Measurements from ENCODE around the gene WDR37.
"Not testable (repeated sequence)": the region's sequence is repeated elsewhere in the genome, so short reads cannot be mapped to it uniquely, and the experiment has no call there.

Gene WDR37

DNA sequence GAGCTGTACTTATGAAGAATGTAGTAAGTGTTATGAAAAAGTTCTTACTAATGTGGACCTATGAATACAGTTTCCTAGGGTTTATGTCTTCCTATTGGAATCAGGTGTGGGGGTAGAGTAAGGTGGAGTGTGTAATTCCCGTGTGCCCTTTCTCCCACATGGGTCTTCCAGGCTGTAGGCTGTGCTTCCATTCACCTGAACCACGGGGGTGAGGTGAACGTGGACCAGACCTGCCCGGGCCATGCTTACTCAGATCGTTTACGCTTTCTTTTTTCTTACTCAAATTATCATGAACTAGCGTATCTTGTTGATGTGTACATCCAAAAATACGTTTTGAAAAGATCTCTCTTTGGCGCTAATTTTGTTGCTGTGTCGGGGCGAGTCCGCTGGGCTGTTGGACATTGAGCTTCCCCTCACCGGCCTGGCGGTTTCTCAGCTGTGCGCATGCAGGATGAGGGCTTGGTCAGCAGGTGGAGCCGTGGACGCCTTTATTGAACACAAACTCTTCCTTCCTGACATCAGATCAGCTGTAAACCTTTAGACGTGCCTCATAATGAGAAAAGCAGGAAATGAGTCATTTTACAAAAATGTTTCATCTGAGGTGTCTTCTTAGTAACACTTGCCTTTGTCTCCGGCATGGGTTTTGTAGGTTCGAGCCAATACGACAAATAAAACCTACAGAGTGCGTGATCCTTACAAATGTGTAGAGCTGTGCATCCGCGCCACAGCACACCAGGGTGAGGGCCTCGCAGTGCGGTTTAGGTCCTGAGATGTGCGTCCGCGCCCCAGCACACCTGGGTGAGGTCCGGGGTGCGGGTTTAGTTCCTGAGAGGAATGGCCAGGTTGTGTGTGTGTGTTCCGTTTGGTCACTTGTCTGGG, 53.8 kb downstream of the WDR37 start:
- DNase-seq, result no peak

DNA sequence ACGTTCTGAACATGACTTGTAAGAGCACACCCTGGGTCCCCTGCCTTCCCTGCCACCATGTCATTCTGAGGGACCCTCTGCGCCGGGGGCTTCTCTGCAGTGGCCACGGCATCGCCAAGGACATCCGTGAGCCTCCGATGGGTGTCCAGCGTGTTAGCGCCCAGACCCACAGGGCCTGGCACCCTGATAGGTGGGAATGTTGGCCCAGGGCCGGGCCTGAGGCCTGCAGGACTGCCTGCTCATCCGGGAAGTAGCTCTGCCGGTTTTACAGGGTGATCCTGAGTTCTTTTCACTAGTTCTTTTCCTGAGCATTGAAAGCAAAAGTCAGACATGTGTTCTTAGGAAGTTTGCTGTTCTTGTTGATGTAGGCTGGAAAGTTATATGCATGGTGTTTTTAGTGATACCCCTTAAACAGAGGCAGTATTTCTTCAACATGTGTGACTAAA, 54.5 kb downstream of the WDR37 start:
- DNase-seq, result no peak

DNA sequence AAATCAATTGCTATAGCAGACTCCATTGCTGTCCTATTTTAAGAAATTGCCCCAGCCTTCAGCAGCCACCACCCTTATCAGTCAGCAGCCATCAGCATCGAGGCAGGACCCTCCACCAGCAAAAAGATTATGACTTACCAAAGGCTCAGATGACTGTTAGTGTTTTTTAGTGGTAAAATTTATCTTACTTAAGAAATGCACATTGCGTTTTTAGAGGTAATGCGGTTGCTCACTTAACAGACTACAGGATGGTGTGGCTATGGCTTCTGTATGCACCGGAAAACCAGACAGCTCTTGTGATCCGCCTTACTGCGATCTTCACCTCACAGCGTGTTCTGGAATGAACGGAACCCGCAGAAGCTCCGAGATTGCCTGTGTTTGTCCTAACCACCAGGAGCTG, 58.1 kb downstream of the WDR37 start:
- DNase-seq, result no peak

DNA sequence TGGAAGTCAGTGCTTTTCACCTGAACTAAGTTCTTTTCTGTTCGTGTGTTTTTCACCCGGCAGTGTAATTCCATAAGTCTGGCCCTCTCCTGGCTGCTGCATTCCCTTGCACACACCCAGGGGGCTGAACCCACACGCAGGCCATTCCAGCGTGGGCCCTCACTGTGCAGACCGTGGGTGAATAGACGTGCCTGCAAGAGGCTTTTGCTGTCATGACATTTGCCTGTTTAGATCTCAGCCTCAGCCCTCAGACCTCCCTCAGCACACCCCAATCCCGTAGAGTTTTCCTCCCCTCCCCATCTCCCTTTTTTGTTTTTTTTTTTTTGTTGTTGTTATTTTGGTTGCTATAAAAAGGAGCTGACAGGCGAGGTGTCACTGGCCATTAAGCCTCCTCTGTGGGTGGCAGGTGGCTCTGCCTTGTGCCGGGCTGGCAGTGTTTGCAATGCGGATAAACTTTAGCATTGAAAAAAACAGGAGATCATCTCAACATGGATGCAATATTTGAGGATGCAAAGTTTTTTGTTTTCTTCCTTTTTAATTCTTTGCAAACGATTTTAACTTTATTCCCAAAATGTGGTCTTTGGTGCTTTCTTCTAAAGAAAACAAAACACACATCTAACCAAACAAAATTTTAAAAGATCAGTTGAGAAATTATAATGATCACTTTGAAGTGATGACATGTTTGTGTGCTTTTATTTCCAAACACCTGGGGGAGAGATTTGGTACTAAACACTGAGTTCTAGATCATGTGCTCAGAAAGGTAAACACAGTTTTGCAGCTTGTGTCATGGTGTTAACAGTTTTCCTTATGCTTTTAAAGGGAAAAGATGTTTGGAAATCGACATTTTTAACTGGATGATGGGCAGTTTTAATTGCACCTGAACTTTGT, 58.8 kb downstream of the WDR37 start:
- DNase-seq, result no peak

DNA sequence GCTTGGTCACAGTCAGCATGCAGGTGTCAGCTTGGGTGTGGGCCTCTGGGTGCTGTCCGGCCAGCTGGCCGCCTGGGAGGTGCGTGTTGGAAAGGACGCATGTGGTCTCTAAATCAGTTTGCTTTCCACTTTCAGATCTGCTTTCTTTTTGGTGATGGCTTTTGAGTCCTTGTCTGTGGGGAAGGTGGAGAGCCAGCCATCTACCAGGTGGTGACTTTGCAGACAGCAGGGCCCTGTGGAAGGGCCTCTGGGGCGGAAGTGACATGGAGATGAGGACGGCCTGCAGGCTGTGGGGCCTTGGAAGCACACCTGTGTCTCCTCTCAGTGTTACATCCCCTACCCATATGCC, 59.4 kb downstream of the WDR37 start:
- no peak for DNase-seq

DNA sequence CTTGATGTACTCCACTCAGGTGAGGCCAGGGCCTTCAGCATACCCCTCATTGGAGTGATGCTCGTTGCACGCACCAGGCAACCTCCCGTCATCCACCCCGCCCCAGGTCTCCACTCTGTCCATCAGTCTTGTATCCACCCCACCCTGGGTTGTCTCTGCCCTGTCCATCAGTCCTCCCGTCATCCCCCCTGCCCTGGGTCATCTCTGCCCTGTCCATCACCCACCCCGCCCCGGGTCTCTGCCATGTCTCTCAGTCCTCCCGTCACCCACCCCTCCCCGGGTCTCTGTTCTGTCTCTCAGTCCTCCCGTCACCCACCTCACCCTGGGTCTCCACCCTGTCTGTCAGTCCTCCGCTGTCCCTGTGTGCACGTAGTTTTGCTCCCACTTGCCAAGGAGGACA, 59.9 kb downstream of the WDR37 start:
- DNase-seq, result no peak

DNA sequence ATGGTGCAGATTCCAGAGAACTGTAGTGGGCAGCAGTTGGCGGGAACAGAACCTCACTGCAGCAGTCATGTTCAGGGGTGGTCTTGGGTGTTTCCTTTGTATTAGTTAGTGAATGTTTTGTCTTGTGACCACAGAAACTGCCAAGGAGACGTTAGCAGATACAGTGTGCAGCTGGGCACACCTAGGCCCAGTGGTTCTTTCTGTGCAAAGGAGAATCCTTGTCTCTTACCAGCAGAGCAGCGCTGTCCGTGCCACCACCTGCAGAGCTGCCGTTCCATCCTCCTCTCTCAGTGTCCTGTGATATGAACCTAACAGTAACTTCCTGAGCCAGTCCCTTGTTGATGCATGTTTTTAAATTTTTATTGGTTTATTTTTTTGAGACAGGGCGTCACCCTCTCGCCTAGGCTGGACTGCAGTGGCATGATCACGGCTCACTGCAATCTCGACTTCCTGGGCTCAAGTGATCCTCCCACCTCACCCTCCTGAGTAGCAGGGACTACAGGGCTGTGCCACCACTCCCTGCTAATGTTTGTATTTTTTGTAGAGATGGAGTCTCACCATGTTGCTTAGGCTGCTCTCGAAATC, 60.6 kb downstream of the WDR37 start:
- DNase-seq, result no peak

DNA sequence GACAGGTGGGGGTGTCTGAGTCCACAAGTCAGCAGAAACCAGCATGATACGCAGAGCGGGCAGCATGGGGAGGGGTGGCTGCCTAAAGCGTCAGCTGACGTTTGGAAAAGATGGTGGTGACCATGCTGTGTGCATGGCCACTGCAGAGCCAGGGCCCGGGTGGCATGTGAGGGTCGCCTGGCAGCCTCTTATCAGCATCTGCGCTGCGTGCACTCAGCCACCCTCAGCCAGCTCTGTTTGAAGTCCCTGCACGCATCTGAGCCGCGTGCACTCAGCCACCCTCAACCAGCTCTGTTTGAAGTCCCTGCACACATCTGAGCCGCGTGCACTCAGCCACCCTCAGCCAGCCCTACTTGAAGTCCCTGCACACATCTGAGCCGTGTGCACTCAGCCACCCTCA, 61.5 kb downstream of the WDR37 start:
- no peak for DNase-seq

DNA sequence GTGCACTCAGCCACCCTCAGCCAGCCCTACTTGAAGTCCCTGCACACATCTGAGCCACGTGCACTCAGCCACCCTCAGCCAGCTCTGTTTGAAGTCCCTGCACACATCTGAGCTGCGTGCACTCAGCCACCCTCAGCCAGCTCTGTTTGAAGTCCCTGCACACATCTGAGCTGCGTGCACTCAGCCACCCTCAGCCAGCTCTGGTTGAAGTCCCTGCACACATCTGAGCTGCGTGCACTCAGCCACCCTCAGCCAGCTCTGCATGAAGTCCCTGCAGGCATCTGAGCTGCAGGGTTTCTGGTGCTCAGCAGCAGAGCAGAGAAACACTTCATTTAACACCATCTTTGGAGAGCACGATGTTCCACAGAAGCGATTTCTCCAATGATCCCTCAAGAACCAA, 62.1 kb downstream of the WDR37 start:
- not testable (repeated sequence) for DNase-seq

DNA sequence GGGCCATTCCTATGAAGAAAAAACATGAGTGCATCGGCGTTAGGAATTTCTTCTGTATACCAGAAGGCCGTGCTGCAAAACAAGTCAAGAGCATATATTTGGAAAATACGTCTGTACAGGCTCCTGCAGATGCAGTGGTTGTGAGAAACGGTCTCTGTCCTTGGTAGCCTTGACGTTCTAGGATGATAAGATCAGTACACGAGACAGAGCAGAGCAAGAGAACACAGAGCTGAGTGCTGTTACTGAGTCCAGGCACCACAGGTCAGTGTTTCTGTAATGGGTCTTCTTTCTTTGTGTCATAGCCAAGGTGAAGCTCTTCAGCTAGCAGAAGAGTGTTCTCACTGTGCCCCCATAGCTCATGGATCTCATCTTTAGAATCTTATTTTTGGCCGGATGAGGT, 62.8 kb downstream of the WDR37 start:
- no peak for DNase-seq

DNA sequence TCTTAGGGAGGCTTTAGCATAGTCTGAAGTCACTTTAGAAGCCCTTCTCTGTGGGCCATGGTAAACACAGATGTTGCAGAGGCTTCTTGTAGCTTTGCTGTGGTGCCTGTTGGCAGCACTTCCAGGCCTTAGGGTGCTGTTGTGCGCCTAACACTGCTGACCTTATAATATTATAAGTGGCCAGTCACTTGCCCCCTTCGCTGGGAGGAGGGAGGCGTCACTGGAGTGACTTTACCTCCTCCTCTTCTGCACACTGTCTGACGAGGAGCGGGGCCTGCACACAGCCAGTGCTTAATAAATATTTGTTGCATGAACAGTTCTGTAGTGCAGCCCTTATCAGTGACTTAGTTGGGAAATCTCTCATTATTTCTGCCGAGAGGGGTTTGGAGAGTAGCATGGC, 63.3 kb downstream of the WDR37 start:
- DNase-seq, result no peak

DNA sequence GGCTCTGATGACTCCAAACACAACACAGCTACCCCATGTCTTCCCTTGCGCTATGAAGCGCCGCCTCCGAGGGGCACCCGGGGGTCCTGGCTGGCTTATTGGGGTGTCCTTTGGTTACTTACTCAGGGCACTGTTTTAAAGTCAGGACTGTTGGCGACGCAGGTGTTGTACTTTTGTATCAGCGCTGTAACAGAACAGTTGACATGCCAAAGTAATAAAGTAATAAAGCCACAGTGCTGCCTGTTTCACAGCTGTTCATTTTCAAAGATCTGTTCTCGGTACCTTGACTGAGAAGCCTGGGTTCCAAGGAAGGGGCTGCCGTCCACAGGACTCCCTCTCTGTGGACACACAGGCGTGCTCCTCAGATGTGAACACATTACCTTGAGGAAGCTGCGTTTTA, 64.1 kb downstream of the WDR37 start:
- no peak for DNase-seq

DNA sequence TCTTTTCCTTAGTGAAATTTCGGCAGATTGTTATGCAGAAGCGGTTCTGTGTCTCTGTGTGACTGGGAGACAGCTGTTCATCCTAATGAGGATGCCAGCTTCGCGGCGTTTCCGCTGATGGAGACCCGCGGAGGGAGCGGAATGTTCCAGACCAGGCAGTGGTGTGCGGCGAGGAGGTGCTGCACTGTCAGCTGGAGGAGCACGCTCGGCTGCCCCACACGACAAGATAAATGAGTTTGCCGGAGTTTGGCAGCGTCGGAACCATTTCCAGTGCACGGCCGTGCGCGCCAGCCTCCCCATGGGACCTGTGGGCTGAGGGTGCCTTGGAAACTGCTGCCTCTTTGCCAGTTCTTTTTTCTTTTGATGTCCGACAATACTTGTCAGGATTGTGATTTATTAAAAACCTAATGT, 64.6 kb downstream of the WDR37 start:
- DNase-seq, result no peak

DNA sequence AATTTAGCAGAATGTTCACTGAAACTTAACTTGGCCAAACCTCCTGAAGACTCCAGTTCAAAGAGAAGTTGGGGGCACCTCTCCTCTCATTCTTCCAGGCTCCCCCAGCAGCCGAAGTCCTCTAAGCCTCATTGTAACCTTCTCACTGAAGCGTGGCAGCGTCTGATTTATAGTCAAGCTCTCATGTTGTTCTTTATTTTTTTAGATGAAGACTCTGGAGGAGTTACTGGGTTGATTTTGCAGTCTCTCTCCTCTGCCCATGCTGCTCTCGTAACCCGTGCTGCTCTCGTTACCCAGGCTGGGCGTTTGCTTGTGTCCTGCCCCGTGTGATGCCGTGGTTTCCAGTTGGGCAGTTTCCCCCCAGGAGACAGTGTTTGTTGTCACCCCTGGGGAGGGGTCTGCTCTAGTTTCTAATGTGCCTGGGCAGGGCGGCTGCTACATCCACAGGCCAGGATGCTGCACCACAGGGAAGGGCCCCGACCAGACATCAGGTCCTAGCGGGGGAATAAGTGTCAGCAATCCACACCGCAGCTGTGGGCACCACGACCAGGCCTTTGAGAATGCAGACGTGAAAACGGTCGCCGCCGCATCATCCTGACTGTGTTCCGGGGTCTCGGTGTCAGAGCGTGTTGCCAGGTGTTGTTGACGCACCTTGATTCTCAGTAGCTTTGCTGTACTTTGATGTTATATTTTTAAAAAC, 65.2 kb downstream of the WDR37 start:
- DNase-seq, result no peak

DNA sequence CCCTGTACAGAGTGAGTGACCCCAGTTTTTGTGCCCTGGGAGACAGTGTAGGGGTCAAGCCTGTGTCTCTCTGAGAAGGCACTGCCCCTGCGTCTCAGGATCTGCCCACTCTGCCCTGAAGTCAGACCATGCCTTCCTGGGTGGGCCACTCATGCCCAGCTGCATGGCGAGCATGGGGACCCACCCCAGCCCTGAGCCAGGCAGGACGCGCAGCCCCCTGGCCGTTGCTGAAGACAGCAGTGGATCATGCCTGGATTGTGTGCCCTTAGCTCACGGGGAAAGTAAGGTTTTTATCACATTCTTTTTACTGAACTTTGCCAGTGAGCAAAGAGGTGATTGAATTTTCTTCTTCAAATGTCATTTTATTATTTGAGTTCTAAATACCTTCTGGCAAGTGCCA, 66.2 kb downstream of the WDR37 start:
- DNase-seq, result no peak

DNA sequence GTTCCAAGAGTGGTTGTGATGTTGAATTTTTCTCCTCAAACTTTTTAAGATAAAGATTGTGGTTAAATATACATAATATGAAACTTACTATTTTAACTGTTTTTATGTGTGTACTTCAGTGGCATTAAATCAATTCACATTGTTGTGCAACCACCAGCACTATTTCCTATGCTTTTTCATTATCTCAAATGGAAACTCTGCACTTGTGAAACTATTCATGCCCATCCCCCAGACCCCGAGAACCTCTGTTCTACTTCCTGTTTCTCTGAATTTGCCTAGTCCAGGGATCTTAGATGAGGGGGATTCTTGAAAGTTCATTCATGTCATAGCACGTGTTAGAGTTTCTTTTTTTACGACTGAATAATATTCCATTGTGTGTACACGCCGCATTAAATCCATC, 67.0 kb downstream of the WDR37 start:
- no peak for DNase-seq

DNA sequence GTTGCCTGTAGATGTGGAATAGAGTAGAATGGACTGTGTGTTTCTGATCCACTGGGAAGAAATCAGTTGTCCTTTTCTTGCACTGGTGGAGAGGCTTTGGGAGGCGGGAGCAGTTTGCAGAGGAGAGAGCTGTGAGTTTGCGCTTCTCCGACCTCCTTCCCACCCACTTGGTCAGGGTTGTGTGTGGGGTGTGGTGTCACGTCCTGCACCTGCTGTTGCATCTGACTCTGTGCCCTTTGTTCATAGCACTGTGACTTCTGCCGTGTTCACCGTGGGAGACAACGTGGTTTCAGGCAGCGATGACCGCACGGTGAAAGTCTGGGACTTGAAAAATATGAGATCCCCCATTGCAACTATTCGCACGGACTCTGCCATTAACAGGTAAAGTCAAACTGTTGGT, 67.8 kb downstream of the WDR37 start:
- DNase-seq, result no peak

DNA sequence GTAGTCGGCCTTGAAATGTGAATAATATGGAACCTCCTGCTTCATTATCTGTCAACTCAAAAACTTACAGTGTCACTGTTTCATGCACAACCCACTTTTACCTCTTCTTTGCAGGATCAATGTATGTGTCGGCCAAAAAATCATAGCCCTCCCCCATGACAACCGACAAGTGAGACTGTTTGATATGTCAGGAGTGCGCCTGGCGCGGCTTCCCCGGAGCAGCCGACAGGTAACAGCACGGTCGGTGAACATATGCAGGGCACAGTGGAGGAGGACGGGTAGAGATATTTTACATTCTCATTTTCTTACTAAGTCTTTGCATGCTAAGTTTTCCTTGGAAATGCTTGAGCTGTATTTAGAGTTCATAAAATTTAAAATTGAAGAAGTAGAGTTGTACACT, 68.6 kb downstream of the WDR37 start:
- DNase-seq, result no peak

DNA sequence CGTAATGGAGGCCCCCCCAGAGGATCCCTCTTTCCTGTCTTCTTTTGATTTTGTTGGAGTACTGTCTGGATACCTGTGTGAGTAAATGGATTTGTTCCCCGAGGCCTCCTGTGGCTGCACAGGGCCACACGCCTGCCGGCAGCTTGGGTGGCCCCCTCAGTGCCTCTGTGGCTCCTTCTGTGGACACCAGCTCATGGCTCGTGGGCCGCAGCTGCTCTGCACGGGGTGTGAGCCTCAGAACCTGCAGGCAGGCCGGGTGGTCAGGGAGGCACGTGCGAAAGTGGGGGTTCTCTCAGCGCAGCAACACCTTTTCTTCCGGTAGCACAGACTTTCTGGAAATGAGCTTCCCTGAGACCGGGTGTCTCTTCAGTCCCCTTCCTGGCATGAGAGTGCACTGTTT, 70.3 kb downstream of the WDR37 start:
- no peak for DNase-seq

DNA sequence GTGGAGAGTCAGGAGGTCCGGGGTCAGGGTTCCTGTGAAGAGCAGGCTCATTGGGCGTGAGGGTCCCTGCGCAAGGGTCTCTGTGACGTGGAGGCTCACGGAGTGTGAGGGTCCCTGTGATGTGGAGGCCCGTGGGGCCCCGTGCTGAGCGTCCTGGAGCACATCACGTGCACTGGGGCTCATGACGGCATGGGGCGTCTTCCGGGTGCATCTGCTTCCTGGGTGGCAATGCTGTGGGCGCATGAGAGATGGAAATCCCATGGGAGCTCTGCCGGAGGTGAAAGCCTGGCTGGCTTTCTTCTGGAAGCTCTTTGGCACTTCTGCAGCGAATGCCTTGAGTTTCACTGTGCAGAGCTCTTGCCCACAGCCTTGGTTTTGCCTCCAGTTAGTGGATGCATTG, 71.4 kb downstream of the WDR37 start:
- no peak for DNase-seq

DNA sequence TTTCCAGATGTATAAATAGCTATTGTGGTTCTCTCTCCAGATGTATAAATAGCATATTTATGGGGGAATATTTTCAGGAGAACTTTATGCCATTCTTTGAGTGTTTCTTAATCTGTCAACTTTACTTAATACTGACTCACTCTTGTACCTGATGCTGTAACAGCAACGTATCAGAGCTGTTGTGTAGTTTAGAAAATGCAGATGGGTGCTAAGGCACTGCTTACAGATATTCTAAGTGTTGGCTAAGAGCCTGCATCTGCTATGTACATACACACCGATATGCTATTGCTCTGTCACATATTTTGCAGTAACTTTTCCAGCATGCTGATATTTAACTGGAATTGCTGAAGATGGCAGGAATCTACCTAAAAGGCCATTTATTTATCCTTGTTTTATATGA, 71.9 kb downstream of the WDR37 start:
- DNase-seq, result no peak

DNA sequence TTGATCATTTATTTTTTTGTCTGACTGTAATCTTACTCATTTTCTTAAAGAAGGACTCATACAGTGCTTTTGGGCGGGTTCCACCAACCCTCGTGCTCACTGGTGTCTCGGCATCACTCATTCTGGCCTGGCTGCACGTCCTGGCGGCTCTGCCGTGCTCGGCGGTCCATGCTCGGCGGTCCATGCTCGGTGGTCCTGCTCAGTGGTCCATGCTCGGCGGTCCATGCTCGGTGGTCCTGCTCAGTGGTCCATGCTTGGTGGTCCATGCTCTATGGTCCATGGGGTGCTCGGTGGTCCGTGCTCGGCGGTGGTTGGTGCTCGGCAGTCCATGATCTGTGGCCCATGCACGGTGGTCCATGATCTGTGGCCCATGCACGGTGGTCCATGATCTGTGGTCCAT, 72.5 kb downstream of the WDR37 start:
- DNase-seq, result no peak

DNA sequence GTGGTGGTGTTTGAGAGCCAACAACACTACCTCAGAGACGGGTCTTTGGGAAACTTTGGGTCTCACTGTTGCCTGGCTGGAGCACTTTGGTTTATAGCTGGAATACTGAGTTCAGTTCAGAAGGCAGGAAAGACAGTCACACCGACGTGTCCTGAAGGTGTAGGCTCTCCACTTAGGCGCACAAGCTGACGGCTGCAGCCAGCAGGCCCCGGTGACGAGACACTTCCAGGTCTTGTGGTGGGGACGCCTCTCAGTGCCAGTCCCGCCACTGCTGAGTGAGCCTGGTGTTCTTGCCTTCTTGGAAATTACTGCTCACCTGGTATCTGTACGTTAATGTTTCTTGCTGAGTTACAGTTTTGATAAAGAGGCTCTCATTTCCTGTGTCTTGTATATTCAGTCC, 74.0 kb downstream of the WDR37 start:
- DNase-seq, result no peak
